GM18505 (cell line): ENCODE data around the gene BAD.
"Not testable (repeated sequence)": the region's sequence is repeated elsewhere in the genome, so short reads cannot be mapped to it uniquely, and the experiment has no call there.

ENCODE experiments used
- ATAC-seq: cut with Tn5 transposase; IDR thresholded peaks from one replicate; pipeline ENCODE4 v1.9.1; 2021; ENCODE audit not compliant: unreplicated experiment
- POLR2A ChIP-seq: IDR thresholded peaks from 4 replicates; pipeline ENCODE4 v1.6.1; 2011; ENCODE audit warnings: borderline replicate concordance; ENCODE audit not compliant: insufficient read depth, insufficient read length; ENCODE audit errors: extremely low read depth

The BAD gene

DNA sequence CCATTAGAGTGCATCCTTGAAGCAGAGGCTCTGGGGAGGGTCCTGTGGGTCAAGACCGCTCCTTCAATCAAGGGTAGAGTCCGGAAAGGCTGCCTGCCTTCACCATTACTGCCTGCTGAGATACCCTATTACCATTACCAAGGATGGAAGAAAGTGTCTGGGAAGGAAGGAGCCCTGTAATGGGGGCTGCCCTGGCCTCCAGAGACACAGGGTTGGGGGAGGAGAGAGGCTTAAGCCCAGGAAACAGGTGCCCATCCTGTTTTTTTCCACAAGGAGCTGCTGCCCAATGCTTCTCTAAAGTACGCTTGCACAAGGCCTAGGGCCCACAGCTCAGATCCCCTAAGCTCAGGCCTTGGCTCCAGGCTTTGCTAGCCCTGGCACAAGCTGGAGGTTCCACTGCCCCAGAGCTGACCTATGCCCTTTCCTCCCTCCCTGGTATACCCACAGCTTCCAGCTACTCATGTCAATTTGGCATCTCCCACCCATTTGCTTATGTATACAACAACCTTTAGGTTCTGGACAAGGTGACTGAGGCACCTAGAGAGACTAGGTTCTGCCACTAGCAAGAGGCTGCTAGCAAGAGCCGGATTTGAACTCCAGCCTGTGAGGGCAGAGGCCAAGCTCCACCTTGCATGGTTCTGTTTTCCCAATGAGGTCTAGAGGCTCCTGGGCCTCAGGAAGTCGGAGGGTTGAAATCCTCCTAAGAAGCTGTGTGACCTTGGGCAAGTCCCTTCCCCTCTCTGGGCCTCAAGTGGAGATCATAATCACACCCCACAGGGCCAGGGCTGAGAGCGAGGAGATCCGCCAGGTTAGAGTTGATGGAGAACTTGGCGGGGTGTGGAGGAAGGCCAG is 34.7 kb downstream of the BAD start:
- no peak for TF ChIP-seq POLR2A
- no peak for ATAC-seq

DNA sequence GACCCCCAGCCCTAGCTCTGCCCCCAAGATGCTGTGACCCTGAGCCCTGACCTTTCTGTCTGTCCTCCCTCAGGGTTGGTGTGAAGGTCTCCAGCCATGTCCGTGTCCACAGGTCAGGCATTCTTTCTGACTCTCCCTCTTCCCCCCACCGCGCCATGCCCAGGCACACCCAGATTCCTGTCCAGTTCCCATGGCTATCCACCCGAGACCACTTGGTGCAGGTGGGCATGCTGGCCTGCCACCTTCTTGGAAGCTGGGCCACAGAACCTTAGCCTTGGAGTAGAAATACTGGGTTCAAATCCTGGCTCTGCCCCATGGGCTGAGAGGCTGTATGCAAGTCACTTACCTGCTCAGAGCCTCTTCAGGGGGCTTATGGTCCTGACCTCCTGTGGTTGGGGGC is 35.4 kb downstream of the BAD start:
- no peak for ATAC-seq
- no peak for TF ChIP-seq POLR2A

DNA sequence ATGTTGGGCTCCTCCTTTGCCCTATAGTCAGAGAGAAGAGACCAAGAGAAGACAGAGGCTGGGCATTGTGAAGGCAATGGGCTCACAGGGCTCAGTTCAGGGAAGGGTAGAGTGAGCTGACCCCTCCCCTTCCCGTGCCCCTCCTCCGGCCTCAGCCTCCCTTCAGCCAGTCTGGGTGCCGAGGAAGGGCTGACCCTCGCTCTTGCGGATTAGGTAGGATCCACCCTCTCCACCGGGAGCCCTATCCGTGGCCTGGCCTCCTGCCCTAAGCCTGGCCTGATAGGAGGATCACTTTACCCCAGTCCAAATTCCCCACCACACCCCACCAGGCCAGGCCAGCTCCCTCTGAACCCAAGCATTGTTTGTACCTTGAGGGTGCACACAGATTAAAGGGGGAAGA is 35.9 kb downstream of the BAD start:
- ATAC-seq, result no peak
- no peak for TF ChIP-seq POLR2A

DNA sequence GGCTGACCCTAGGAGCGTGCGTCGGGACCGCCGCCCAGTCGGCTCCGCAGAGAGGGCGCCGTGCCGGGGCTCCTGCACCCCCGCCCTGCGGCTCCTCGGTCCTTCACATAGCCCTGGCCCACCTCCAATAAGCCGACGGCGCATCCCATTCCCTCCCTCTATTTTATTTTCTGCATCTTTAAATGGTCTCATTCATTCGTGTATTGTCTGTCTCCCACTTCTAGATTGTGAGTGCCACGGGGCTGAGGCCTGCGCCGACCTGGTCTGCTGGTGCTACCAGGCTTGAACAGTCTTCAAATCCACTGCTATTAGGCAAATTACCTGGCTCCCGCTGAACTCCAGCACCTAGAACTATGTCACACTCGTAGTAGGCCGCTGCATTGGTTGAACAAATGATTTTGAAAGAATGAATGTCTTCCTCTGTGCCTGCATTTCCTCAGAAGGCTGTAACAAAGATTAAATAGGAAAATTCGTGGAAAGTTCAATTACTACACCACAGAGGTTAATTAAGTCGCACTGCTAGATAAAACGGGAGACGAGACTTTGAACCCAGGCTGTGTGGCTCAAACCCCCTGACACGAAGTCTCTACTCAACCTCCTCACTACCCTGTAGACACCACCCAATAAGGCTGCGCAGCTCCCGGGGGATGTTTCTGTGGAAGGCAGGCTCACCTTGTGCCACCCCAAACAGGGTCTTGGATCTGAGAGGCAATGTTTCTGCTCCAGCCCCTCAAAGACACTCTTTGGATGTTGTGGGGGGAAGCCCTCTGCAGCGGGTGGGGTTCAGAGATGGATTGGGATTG is 36.5 kb downstream of the BAD start:
- no peak for TF ChIP-seq POLR2A
- no peak for ATAC-seq

DNA sequence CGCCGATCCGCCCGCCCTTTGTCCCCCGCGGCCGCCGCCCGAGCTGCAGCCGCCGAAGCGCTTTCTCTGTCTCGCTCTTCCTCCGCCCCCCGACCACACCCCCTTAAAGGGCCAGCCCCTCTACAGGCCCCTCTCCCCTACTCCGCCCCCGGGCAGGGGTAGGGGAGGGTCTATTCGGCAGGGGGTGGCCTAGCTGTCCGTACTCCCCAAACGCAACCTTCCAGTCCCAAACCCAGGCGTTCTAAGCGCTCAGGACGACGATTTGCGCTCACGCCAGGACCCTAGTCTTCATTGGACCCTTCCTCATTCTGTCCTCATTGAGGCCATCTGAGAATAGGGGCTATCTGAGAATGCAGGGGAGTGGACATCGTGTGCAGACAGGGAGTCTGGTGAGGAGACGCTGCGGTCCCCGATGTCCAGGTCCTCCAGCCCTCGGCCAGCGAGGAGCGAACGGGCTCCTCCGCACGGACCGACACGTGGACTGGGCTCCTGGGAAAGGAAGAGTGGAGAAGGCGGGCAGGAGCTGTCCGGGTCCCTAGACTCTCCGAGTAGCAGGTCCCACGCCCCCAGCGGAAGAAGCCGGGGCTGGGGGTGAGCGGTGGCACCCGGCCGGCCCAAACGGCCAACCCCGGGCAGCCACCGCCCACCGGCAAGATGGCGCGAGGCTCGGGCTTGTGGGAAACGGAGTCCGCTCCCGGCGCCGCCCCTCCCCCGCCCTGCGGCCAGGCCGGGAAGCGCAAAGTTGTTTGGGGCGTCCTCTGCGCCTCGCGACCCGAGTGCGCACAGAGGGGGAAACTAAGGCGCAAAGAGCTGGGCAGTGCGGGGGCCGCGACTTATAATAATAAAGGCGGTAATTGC is 37.4 kb downstream of the BAD start, which contains the start of gene PPP1R14B:
TSS of gene PPP1R14B (minus strand) at position 73 of the 858 bp plus-strand sequence. CDS start 270 bp downstream, outside the sequence.
- no peak for ATAC-seq
- TF ChIP-seq POLR2A, result no peak

DNA sequence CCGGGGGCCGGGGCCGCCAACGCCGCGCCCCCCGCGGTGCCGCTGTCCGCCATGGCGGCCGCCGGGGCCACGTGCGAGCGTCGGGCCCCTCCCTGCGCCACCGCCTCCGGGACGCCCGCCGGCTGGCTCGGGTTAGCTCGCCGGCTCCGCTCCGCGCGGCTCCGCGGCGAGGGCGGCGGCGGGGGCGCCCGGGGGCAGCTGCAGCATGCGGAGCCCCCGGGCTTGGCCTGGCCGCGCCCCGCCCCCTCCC is 37.9 kb downstream of the BAD start:
- ATAC-seq, result not testable (repeated sequence)

DNA sequence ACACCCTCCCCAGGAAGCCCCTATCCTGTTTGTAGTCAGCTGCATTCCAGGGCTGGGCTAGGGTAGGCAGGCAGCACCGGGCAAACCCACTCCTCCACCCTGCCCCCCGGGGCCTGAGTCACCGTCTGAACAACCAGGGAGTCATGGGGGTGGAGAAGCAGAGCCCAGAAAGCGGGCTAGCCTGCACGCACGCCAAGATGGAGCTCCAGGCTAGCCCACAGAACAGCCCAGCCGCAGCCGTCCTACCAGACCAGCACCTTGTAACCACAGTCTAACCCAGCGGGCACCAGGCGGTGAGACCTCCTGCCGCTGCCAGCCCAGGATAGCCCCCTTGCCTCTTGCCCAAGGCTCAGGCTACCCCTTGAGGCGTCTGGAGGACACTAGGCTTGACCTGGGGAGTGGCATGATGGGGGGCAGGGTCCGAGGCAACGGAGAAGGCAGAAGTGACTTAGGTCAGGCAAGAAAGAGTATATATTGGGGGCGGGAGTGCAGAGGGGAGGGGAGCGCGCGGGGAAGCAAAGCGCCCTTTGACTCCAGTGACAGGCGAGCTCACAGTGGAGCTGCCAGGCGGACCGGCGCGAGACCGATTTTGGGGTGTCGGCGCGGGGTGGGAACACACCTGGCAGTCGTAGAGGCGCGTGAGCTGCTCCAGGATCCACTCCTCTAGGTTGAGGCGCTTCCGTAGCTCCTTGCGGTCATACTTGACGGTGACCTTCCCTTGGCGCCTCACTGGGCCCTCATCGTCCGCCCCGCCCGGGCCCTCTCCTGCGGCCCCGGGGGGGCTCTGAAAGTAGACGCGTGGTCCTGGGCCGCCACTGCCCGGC is 38.5 kb downstream of the BAD start:
- TF ChIP-seq POLR2A, result peak; percentile 52
- ATAC-seq, result no peak

DNA sequence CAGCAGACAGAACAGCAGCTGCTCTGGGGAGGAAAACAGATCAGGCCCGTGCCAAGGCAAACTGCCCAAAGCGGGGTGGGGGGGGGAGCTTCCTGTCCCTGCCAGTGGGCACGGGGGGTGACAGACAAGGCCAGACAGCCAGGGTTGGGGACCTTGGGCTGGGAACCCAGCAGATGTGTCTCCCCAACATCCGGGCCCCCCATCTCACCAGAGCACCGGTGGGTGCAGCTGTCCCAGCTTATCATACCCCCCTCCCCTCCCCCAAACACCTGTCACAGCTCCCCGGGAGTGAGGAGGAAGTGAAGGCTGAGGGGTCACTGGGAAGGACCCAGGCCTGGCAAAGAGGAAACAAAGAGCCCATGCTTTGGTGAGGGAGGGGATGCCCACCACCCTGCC is 39.1 kb downstream of the BAD start:
- ATAC-seq, result no peak

DNA sequence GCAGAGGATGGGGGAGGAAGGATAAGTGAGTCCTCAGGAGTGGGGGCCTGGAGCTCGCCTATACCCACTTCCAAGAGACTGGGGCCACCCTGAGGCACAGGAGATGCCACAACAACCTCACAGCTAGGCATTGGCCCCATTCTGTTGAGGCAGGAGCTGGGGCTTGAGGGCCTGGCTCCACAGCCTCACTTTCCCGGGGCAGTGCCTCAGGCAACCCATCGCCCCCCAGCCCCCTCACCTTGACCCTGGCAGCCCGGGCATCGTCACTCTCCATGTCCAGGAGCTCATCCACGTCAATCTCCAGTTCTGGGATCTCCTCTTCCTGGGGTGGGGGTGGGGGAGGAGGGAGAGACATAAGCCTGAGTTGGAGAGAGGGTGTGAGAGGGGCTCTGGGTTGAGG is 39.5 kb downstream of the BAD start:
- TF ChIP-seq POLR2A, result no peak
- no peak for ATAC-seq

More for the DNA sequence above, 39.1 kb downstream of the BAD start:
- no peak for TF ChIP-seq POLR2A

DNA sequence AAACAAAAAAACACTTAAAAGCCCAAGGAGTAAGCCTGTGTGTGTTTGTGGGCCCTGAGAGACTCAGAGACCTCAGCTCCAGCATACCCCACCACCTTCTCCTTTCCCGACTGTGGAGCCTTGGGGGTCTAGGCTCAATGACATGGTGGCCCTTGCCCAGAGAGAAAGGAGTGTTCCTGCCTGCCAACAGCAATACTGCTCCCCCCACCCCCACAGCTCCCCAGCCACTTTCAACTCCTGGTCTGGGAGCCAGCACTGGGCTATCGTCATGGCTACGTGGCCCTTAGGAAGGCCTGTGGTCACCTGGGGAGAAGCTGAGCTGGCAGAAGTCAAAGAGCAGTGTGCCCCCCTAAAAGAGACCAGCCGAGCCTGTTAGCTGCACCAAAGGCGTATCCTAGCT is 40.4 kb downstream of the BAD start:
- ATAC-seq, result no peak
- no peak for TF ChIP-seq POLR2A

DNA sequence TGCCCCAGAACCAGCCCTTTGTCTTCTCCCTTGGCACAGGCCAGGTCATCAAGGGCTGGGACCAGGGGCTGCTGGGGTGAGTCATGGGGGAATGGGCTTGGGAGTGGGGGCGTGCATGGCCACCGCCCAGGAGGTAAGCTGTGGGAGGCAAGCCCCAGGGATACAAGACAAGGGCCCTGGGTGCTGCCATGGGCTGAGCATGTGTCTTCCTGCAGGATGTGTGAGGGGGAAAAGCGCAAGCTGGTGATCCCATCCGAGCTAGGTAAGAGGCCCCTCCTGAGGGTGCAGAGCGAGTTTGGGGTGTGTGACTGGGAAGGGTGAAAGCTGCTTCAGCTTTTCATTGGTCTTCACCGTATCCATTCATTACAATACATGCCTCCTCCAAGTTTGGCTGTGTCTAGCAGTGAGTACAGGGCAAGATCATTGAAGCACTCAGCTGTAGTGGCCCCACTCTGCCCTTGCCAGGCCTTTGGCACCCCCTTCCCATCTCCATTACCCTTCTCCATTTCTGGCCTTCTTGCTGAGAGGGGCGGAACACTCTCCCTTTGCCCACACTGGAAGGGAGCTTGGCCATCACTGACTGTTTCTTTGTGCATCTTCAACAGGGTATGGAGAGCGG is 41.1 kb downstream of the BAD start:
- ATAC-seq, result no peak
- no peak for TF ChIP-seq POLR2A
